GM23338 (cell line): ENCODE results near the gene BTNL9. TPM values are rescaled to one million over a fixed set of nuclear protein-coding genes. Genes with fewer than 3 reads are reported as not detected.
"Not testable (repeated sequence)": the region's sequence is repeated elsewhere in the genome, so short reads cannot be mapped to it uniquely, and the experiment has no call there.

Source experiments
- ATAC-seq: fragments of 200-7000 bp; cut with Tn5 transposase; 3 replicates; pipeline ENCODE4 v1.9.1; 2020
- DNase-seq: peaks from one replicate; pipeline ENCODE4 v3.0.0-alpha.2; 2015; ENCODE audit warnings: low spot score
- H2AFZ ChIP-seq: fragments of 200-600 bp; sonication (generic); 2 replicates; pipeline ENCODE4 v1.8.0; 2016; ENCODE audit warnings: antibody characterized with exemption, mild to moderate bottlenecking, moderate library complexity
- H3F3A ChIP-seq: fragments of 200-600 bp; sonication (generic); replicated peaks from 2 replicates; pipeline ENCODE4 v1.8.0; 2017; ENCODE audit warnings: antibody characterized with exemption, mixed run types, low read depth
- H3K27ac ChIP-seq: fragments of 200-600 bp; sonication (generic); 2 replicates; pipeline ENCODE4 v1.6.1; 2016; ENCODE audit warnings: low read depth
- H3K27me3 ChIP-seq: fragments of 200-600 bp; sonication (generic); 2 replicates; pipeline ENCODE4 v1.8.0; 2016; ENCODE audit warnings: mild to moderate bottlenecking, mixed run types, moderate library complexity; ENCODE audit not compliant: insufficient read depth
- H3K36me3 ChIP-seq: fragments of 200-600 bp; sonication (generic); 2 replicates; pipeline ENCODE4 v1.8.0; 2016; ENCODE audit warnings: mild to moderate bottlenecking; ENCODE audit not compliant: insufficient read depth
- H3K4me1 ChIP-seq: fragments of 200-600 bp; sonication (generic); 2 replicates; pipeline ENCODE4 v1.8.0; 2016; ENCODE audit warnings: mild to moderate bottlenecking, moderate library complexity; ENCODE audit not compliant: insufficient read depth
- H3K4me2 ChIP-seq: fragments of 200-600 bp; sonication (generic); 2 replicates; pipeline ENCODE4 v1.7.1; 2017; ENCODE audit warnings: mixed run types
- H3K4me3 ChIP-seq: fragments of 200-600 bp; sonication (generic); 2 replicates; pipeline ENCODE4 v1.6.1; 2016; ENCODE audit warnings: mixed run types
- H3K79me2 ChIP-seq: fragments of 200-600 bp; sonication (generic); replicated peaks from 2 replicates; pipeline ENCODE4 v1.8.0; 2017; ENCODE audit warnings: mild to moderate bottlenecking; ENCODE audit not compliant: insufficient read depth
- H3K9me2 ChIP-seq: fragments of 200-600 bp; sonication (generic); 2 replicates; pipeline ENCODE4 v1.8.0; 2017; ENCODE audit not compliant: insufficient read depth
- H4K20me1 ChIP-seq: fragments of 200-600 bp; sonication (generic); replicated peaks from 2 replicates; pipeline ENCODE4 v1.8.0; 2017; ENCODE audit warnings: mild to moderate bottlenecking; ENCODE audit not compliant: insufficient read depth
- H3K27ac Mint-ChIP-seq: 2 replicates; pipeline ENCODE4 v1.8.0; 2020; ENCODE audit warnings: inconsistent platforms, mild to moderate bottlenecking, moderate library complexity, mixed read lengths
- H3K27me3 Mint-ChIP-seq: 3 replicates; pipeline ENCODE4 v1.8.0; 2022; ENCODE audit warnings: low read depth, mild to moderate bottlenecking, moderate library complexity, mixed read lengths, inconsistent platforms; ENCODE audit not compliant: insufficient read depth, poor library complexity
- H3K36me3 Mint-ChIP-seq: 3 replicates; pipeline ENCODE4 v1.8.0; 2021; ENCODE audit warnings: low read depth, mild to moderate bottlenecking, inconsistent platforms, moderate library complexity, mixed read lengths
- H3K4me1 Mint-ChIP-seq: 3 replicates; pipeline ENCODE4 v1.8.0; 2020; ENCODE audit warnings: mild to moderate bottlenecking, inconsistent platforms, mixed read lengths
- H3K4me3 Mint-ChIP-seq: 3 replicates; pipeline ENCODE4 v1.8.0; 2021; ENCODE audit warnings: moderate library complexity, mild to moderate bottlenecking, inconsistent platforms, mixed read lengths
- H3K9me3 Mint-ChIP-seq: 3 replicates; pipeline ENCODE4 v1.8.0; 2020; ENCODE audit warnings: moderate library complexity, mild to moderate bottlenecking, inconsistent platforms, mixed read lengths
- EZH2 ChIP-seq: fragments of 200-600 bp; sonication (generic); IDR thresholded peaks from one replicate; pipeline ENCODE4 v1.8.0; 2017; ENCODE audit warnings: antibody characterized with exemption, mild to moderate bottlenecking, low read depth; ENCODE audit not compliant: unreplicated experiment
- EZH2phosphoT487 ChIP-seq: fragments of 200-600 bp; sonication (generic); IDR thresholded peaks from one replicate; pipeline ENCODE4 v1.8.1; 2018; ENCODE audit warnings: antibody characterized with exemption; ENCODE audit not compliant: unreplicated experiment
- STAT1 ChIP-seq: IDR thresholded peaks from one replicate; pipeline ENCODE4 v1.6.1; 2016; ENCODE audit warnings: antibody characterized with exemption; ENCODE audit not compliant: unreplicated experiment
- polyA plus RNA-seq: library from polyadenylated mRNA; unstranded; fragments of >200 nt; fragmentation: Nextera tagmentation; extraction: Ambion mirVana; gene quantifications from 2 replicates; pipeline ENCODE4 v1.2.1, GENCODE V29; 2016
- total RNA-seq: library from RNA; depleted of rRNA; stranded (reverse); fragments of >200 nt; shearing (Covaris generic); gene quantifications from 2 replicates; pipeline ENCODE4 v1.2.3, GENCODE V29; 2014
- TF ChIP-seq, protein P1 (sequence below), 2 experiments: fragments of 200-600 bp in 1 of 2; sonication (generic) in 1 of 2; conservative IDR thresholded peaks; 2 replicates each; pipeline versions ENCODE4 v1.5.1 to v1.6.1; 2016 to 2017; ENCODE audit warnings: antibody characterized with exemption in 2 of 2, low read depth in 2 of 2, mild to moderate bottlenecking in 2 of 2, moderate library complexity in 1 of 2
- TF ChIP-seq, protein P2 (sequence below): IDR thresholded peaks from 2 replicates; pipeline ENCODE4 v1.6.1; 2016; ENCODE audit warnings: antibody characterized with exemption

The BTNL9 gene
- total and polyA plus RNA-seq, 2 experiments from 2014 or later: 0.21 to 3.4 TPM

DNA sequence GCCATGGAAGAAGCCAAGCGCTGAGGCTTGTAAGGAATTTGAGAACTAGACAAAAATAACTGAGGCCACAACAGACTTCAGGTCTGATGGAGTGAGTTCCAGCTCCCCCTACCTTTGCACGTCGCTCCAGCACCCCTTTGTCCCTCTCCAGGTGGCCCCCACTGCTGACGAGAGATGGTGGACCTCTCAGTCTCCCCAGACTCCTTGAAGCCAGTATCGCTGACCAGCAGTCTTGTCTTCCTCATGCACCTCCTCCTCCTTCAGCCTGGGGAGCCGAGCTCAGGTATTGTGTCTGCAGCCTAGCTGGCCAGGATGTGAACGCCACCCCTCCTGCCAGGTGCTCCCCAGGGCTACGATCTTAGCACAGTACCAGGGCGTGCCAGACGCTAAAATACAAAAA lies 5.2 kb downstream of the BTNL9 start:
- Histone ChIP-seq H3F3A (no peaks in the 10 kb centered on the region), H3K4me3 (no peak overlapping the region), H3K4me2 (no peak overlapping the region), H2AFZ (peak overlapping the region; percentile 38; the same call in 1 of the 2 replicates), H4K20me1 (no peaks in the 10 kb centered on the region), H3K36me3 (no peaks in the 10 kb centered on the region), H3K27ac (no peak overlapping the region), H3K9me2 (no peaks in the 10 kb centered on the region; the same call in 1 of the 2 replicates), H3K27me3 (peaks cover 37% of the 10 kb centered on the region), H3K79me2 (no peaks in the 10 kb centered on the region; the same call in 1 of the 2 replicates), H3K4me1 (no peaks in the 10 kb centered on the region)
- Mint-ChIP-seq H3K9me3 (no peaks in the 10 kb centered on the region), H3K27ac (no peak overlapping the region), H3K4me1 (no peaks in the 10 kb centered on the region; the same call in 2 of the 3 replicates), H3K4me3 (no peak overlapping the region), H3K27me3 (peaks cover 14% of the 10 kb centered on the region), H3K36me3 (no peaks in the 10 kb centered on the region)
- ATAC-seq (peak; percentile 28; the same call in 1 of the 3 replicates), DNase-seq (no peak)
- TF ChIP-seq EZH2: no peak
- TF ChIP-seq STAT1: no peak
- TF ChIP-seq, protein P1, sequence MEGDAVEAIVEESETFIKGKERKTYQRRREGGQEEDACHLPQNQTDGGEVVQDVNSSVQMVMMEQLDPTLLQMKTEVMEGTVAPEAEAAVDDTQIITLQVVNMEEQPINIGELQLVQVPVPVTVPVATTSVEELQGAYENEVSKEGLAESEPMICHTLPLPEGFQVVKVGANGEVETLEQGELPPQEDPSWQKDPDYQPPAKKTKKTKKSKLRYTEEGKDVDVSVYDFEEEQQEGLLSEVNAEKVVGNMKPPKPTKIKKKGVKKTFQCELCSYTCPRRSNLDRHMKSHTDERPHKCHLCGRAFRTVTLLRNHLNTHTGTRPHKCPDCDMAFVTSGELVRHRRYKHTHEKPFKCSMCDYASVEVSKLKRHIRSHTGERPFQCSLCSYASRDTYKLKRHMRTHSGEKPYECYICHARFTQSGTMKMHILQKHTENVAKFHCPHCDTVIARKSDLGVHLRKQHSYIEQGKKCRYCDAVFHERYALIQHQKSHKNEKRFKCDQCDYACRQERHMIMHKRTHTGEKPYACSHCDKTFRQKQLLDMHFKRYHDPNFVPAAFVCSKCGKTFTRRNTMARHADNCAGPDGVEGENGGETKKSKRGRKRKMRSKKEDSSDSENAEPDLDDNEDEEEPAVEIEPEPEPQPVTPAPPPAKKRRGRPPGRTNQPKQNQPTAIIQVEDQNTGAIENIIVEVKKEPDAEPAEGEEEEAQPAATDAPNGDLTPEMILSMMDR (conservative IDR thresholded peaks at IDR 0.05; ENCODE audit: low read depth in 2 of 2): peak; percentile 8 to 20; a peak in 1 of 4 replicates

DNA sequence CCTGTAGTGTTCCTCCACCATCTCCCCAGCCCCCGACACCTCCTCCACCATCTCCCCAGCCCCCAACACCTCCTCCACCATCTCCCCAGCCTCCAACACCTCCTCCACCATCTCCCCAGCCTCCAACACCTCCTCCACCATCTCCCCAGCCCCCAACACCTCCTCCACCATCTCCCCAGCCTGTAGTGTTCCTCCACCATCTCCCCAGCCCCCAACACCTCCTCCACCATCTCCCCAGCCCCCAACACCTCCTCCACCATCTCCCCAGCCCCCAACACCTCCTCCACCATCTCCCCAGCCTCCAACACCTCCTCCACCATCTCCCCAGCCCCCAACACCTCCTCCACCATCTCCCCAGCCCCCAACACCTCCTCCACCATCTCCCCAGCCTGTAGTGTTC lies 5.8 kb downstream of the BTNL9 start:
- peaks cover 42% of the 10 kb centered on the region for H3K27me3 ChIP-seq
- not testable (repeated sequence) for H4K20me1 ChIP-seq

DNA sequence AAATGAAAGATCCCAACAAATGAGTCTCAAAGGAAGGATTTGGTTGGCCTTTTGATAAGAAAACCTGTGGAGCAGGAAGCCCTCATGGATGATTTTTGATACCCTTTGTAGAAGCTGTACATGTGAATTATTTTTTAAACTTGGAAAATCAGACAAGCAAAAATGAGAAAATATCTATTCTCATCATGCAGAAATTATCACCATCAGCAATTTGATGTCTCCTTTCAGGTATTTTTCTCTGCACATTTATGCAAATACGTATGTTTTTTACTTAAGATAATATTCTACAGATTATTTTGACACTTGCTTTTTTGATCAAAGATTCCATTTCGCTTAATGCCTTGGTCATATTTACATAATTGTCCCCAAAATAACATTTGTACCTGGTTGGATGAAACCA lies 7.2 kb downstream of the BTNL9 start:
- Mint-ChIP-seq H3K36me3 (no peaks in the 10 kb centered on the region; the same call in 2 of the 3 replicates), H3K27me3 (peaks cover 30% of the 10 kb centered on the region), H3K9me3 (no peaks in the 10 kb centered on the region; the same call in 2 of the 3 replicates), H3K27ac (no peak overlapping the region), H3K4me1 (peaks cover 5% of the 10 kb centered on the region), H3K4me3 (no peak overlapping the region)
- H3K79me2 ChIP-seq: no peaks in the 10 kb centered on the region
- 0 out of 2 replicates have a peak, but pooled peaks cover 3% of the 10 kb centered on the region for H3F3A ChIP-seq
- no peak overlapping the region for H3K4me3 ChIP-seq
- H3K27ac ChIP-seq: no peak overlapping the region
- H2AFZ ChIP-seq: no peak overlapping the region
- H3K4me2 ChIP-seq: no peak overlapping the region
- no peak for TF ChIP-seq EZH2phosphoT487
- no peak for TF ChIP-seq EZH2
- TF ChIP-seq, protein P2, sequence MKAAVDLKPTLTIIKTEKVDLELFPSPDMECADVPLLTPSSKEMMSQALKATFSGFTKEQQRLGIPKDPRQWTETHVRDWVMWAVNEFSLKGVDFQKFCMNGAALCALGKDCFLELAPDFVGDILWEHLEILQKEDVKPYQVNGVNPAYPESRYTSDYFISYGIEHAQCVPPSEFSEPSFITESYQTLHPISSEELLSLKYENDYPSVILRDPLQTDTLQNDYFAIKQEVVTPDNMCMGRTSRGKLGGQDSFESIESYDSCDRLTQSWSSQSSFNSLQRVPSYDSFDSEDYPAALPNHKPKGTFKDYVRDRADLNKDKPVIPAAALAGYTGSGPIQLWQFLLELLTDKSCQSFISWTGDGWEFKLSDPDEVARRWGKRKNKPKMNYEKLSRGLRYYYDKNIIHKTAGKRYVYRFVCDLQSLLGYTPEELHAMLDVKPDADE: no peak
- peaks cover 5% of the 10 kb centered on the region for H4K20me1 ChIP-seq
- ATAC-seq (no peak), DNase-seq (no peak)
- peaks cover 49% of the 10 kb centered on the region for H3K27me3 ChIP-seq
- no peaks in the 10 kb centered on the region for H3K36me3 ChIP-seq
- H3K4me1 ChIP-seq: peaks cover 7% of the 10 kb centered on the region; the same call in 1 of the 2 replicates
- no peaks in the 10 kb centered on the region; the same call in 1 of the 2 replicates for H3K9me2 ChIP-seq

More for the DNA sequence above, 5.8 kb downstream of the BTNL9 start:
- not testable (repeated sequence) for H3K4me1 ChIP-seq, H3K9me3 Mint-ChIP-seq, H3K27ac Mint-ChIP-seq, ATAC-seq, H3K36me3 ChIP-seq, H3K4me3 ChIP-seq, H2AFZ ChIP-seq, H3K4me1 Mint-ChIP-seq, H3F3A ChIP-seq, DNase-seq, H3K9me2 ChIP-seq, H3K27ac ChIP-seq, H3K79me2 ChIP-seq, H3K4me2 ChIP-seq, H3K36me3 Mint-ChIP-seq, H3K4me3 Mint-ChIP-seq
- peaks cover 19% of the 10 kb centered on the region for H3K27me3 Mint-ChIP-seq
